HG02763 (cell line): ENCODE results near the gene GAK.
A peak's percentile ranks its signal among the peaks of the same experiment; 100 is the strongest.
"Not testable (repeated sequence)": the region's sequence is repeated elsewhere in the genome, so short reads cannot be mapped to it uniquely, and the experiment has no call there.

ENCODE experiments used
- ATAC-seq: cut with Tn5 transposase; IDR thresholded peaks from one replicate; pipeline ENCODE4 v1.9.1; 2021; ENCODE audit warnings: mild to moderate bottlenecking, moderate library complexity; ENCODE audit not compliant: unreplicated experiment

Gene GAK

GRCh38 chr4:931960-932712 is at the start of gene GAK, which contains the start of gene TMEM175:
TSS of gene GAK (minus strand) at chr4:932316. CDS start at chr4:932187, 129 bp downstream.
TSS of gene TMEM175 (plus strand) at chr4:932460. CDS start at chr4:947740, 15,280 bp downstream.
- ATAC-seq, result peak; percentile 93

GRCh38 chr4:978957-979701 is 47.0 kb upstream of the GAK start:
- no peak for ATAC-seq

GRCh38 chr4:976016-976415 is 43.9 kb upstream of the GAK start:
- not testable (repeated sequence) for ATAC-seq

GRCh38 chr4:974668-975067 is 42.6 kb upstream of the GAK start:
- no peak for ATAC-seq

- peak; percentile 60 for ATAC-seq
Measured at GRCh38 chr4:973431-974397, 41.6 kb upstream of the GAK start, which contains the start of gene DGKQ. TSS of gene DGKQ (minus strand) at chr4:973569. CDS start at chr4:973482, 87 bp downstream.

GRCh38 chr4:972651-973424 is 40.7 kb upstream of the GAK start:
- ATAC-seq, result peak; percentile 27

- no peak for ATAC-seq
Measured at GRCh38 chr4:971666-972500, 39.8 kb upstream of the GAK start.

- no peak for ATAC-seq
Measured at GRCh38 chr4:970854-971520, 38.9 kb upstream of the GAK start.

- no peak for ATAC-seq
Measured at GRCh38 chr4:970046-970745, 38.1 kb upstream of the GAK start.

- ATAC-seq, result no peak
Measured at GRCh38 chr4:968621-969394, 36.7 kb upstream of the GAK start.

- ATAC-seq, result no peak
Measured at GRCh38 chr4:968221-968620, 36.1 kb upstream of the GAK start.

GRCh38 chr4:967113-968104 is 35.3 kb upstream of the GAK start:
- ATAC-seq, result no peak

- no peak for ATAC-seq
Measured at GRCh38 chr4:966266-967112, 34.4 kb upstream of the GAK start.

- ATAC-seq, result no peak
Measured at GRCh38 chr4:965766-966134, 33.6 kb upstream of the GAK start.

GRCh38 chr4:965048-965765 is 33.1 kb upstream of the GAK start:
- ATAC-seq, result no peak
